Measurements from ENCODE around the gene LDHAL6B. TPM values are rescaled to one million over a fixed set of nuclear protein-coding genes. Genes with fewer than 3 reads are reported as not detected.

Gene LDHAL6B
- not detected for total RNA-seq (2013)
- polyA plus RNA-seq (not detected), polyA minus RNA-seq (not detected in 2 replicates), total RNA-seq (0 to 2.1 (median 0.35) reads per million in 11 experiments)

DNA sequence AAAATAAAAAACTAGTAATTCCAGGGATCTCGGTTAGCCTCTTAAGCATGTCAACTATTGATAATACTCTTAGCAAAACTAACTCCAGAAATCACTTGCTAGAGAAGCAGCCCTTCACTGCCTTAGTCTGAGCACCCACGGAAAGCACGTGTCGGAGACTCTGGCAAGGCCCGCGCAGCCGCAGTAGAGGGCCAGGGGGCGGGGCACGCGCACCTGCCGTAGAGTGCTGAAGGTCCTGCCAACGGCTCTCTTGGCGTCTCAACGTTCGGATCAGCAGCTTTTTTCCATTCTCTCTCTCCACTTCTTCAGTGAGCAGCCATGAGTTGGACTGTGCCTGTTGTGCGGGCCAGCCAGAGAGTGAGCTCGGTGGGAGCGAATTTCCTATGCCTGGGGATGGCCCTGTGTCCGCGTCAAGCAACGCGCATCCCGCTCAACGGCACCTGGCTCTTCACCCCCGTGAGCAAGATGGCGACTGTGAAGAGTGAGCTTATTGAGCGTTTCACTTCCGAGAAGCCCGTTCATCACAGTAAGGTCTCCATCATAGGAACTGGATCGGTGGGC, at the start of gene LDHAL6B:
Gene LDHAL6B (plus strand): TSS at position 221 of the 561 bp plus-strand sequence. CDS start 98 bp downstream, at position 319.
- Mint-ChIP-seq H3K27me3 (ENCODE audit: low read depth in 3 of 3) (no peaks in the 10 kb centered on the region), H3K4me1 (no peaks in the 10 kb centered on the region), H3K9me3 (peaks cover 0 to 4% (median 0%) of the 10 kb centered on the region in 7 donors), H3K4me3 (no peak within 1 kb of the TSS), H3K27ac (peak within 1 kb of the TSS in 3 of 7 donors; percentile 2 to 76 (median 20)), H3K36me3 (peaks cover 67 to 94% of the 10 kb centered on the region in 2 donors)
- H3K27me3 ChIP-seq (ENCODE audit: control insufficient read depth in 2 of 2, insufficient read depth in 2 of 2, low read length in 2 of 2) = no peaks in the 10 kb centered on the region
- no peak within 1 kb of the TSS for H3K27ac ChIP-seq (ENCODE audit: low read depth in 1 of 2, low read length in 2 of 2)
- no peaks in the 10 kb centered on the region for H3K4me1 ChIP-seq (ENCODE audit: control insufficient read depth in 1 of 2, insufficient read depth in 2 of 2, low read length in 2 of 2)
- 99% methylated on average over 30 of the region's 30 CpGs for WGBS (ENCODE audit: insufficient coverage)
- DNase-seq = no peak
- H3K36me3 ChIP-seq (replicated peaks in 1 of 2; ENCODE audit: control insufficient read depth in 1 of 2, insufficient read depth in 2 of 2, low read length in 2 of 2) = peaks cover 48 to 82% of the 10 kb centered on the region in 2 donors
- H3K4me2 ChIP-seq (replicated peaks; ENCODE audit: extremely low read depth, low read length, poor library complexity, severe bottlenecking) = no peak within 1 kb of the TSS
- H3K4me3 ChIP-seq (replicated peaks in 1 of 3; ENCODE audit: low read depth in 2 of 3, low read length in 3 of 3) = no peak within 1 kb of the TSS
- H3K9ac ChIP-seq (ENCODE audit: insufficient read depth, low read length, poor library complexity, severe bottlenecking) = no peak within 1 kb of the TSS
- no peak within 1 kb of the TSS for H2AFZ ChIP-seq (ENCODE audit: insufficient read depth, low read depth, low read length, poor library complexity, severe bottlenecking)
- H3K9me3 ChIP-seq (replicated peaks in 1 of 2; ENCODE audit: control insufficient read depth in 1 of 2, insufficient read depth in 1 of 2, low read length in 2 of 2) = no peaks in the 10 kb centered on the region
- no peak for TF ChIP-seq CTCF (IDR thresholded peaks at IDR 0.05)
- H4K20me1 ChIP-seq (ENCODE audit: insufficient read depth, low read length) = no peaks in the 10 kb centered on the region
- intact Hi-C loops (cut with micrococcal nuclease) = no loop called here
- H3K79me2 ChIP-seq (ENCODE audit: insufficient read depth, low read length) = no peaks in the 10 kb centered on the region

- Mint-ChIP-seq H3K4me3 (no peak overlapping the region), H3K36me3 (peaks cover 54 to 73% of the 10 kb centered on the region in 2 donors), H3K27me3 (ENCODE audit: low read depth in 3 of 3) (peaks cover 0 to 2% (median 1%) of the 10 kb centered on the region in 3 donors), H3K27ac (peak overlapping the region in 1 of 7 donors; percentile 56), H3K9me3 (peaks cover 0 to 1% (median 0%) of the 10 kb centered on the region in 7 donors), H3K4me1 (peaks cover 13% of the 10 kb centered on the region)
- Histone ChIP-seq H3K9me3 (replicated peaks in 1 of 2; ENCODE audit: control insufficient read depth in 1 of 2, insufficient read depth in 1 of 2, low read length in 2 of 2) (no peaks in the 10 kb centered on the region), H3K4me2 (replicated peaks; ENCODE audit: extremely low read depth, low read length, poor library complexity, severe bottlenecking) (no peak overlapping the region), H3K79me2 (ENCODE audit: insufficient read depth, low read length) (no peaks in the 10 kb centered on the region), H3K9ac (ENCODE audit: insufficient read depth, low read length, poor library complexity, severe bottlenecking) (no peak overlapping the region), H3K27ac (ENCODE audit: low read depth in 1 of 2, low read length in 2 of 2) (no peak overlapping the region), H3K4me1 (ENCODE audit: control insufficient read depth in 1 of 2, insufficient read depth in 2 of 2, low read length in 2 of 2) (peaks cover 10 to 12% of the 10 kb centered on the region in 2 donors), H3K27me3 (ENCODE audit: control insufficient read depth in 2 of 2, insufficient read depth in 2 of 2, low read length in 2 of 2) (no peaks in the 10 kb centered on the region), H2AFZ (ENCODE audit: insufficient read depth, low read depth, low read length, poor library complexity, severe bottlenecking) (no peak overlapping the region), H4K20me1 (ENCODE audit: insufficient read depth, low read length) (no peaks in the 10 kb centered on the region), H3K4me3 (replicated peaks in 1 of 3; ENCODE audit: low read depth in 2 of 3, low read length in 3 of 3) (no peak overlapping the region), H3K36me3 (replicated peaks in 1 of 2; ENCODE audit: control insufficient read depth in 1 of 2, insufficient read depth in 2 of 2, low read length in 2 of 2) (peaks cover 56 to 71% of the 10 kb centered on the region in 2 donors)
- 100% methylated on average over 3 of the region's 5 CpGs for WGBS (ENCODE audit: insufficient coverage)
- TF ChIP-seq CTCF (IDR thresholded peaks at IDR 0.05) = no peak
- no peak for DNase-seq
- intact Hi-C loops (cut with micrococcal nuclease) = loop anchor here in 1 of 2 donors (10.0 kb wide), 1 partner anchor 337 kb away; no protein-coding TSS in a partner anchor
These were observed 49.2 kb upstream of the LDHAL6B start for GRCh38 chr15:59157396-59157795.
